H1 (cell line): Measurements from ENCODE around the gene CELF4. TPM values are rescaled to one million over a fixed set of nuclear protein-coding genes. Genes with fewer than 3 reads are reported as not detected.

Experiments used
- ATF2 ChIP-seq: IDR thresholded peaks from 2 replicates; pipeline ENCODE4 v1.6.1; 2012; ENCODE audit warnings: low read length, inconsistent platforms
- BCL11A ChIP-seq, 2 experiments: IDR thresholded peaks; one replicate each; pipeline ENCODE4 v1.6.1; 2011; ENCODE audit warnings: low read depth in 2 of 2, low read length in 2 of 2, mild to moderate bottlenecking in 2 of 2
- EZH2 ChIP-seq: fragments of 200-600 bp; sonication (generic); IDR thresholded peaks from 2 replicates; pipeline ENCODE4 v1.7.1; 2012; ENCODE audit warnings: low read depth, mild to moderate bottlenecking, moderate library complexity, low read length, inconsistent platforms; ENCODE audit not compliant: severe bottlenecking
- RAD21 ChIP-seq, 2 experiments: IDR thresholded peaks in 1 of 2; conservative IDR thresholded peaks in 1 of 2; 2 replicates each; pipeline ENCODE4 v1.6.1; 2011; ENCODE audit warnings: low read depth in 2 of 2, low read length in 2 of 2, improper control_type of control experiment in 1 of 2, inconsistent platforms in 1 of 2, mild to moderate bottlenecking in 1 of 2, moderate library complexity in 1 of 2
- SIRT6 ChIP-seq: IDR thresholded peaks from one replicate; pipeline ENCODE4 v1.7.1; 2012; ENCODE audit warnings: low read length, inconsistent platforms
- SIX5 ChIP-seq: IDR thresholded peaks from 2 replicates; pipeline ENCODE4 v1.6.1; 2011; ENCODE audit warnings: mild to moderate bottlenecking, low read depth, low read length
- SUZ12 ChIP-seq: fragments of 200-600 bp; sonication (generic); IDR thresholded peaks from 2 replicates; pipeline ENCODE4 v1.6.1; 2012; ENCODE audit warnings: mild to moderate bottlenecking, inconsistent platforms, low read length, moderate library complexity, mixed read lengths
- polyA plus RNA-seq, 7 experiments: library from polyadenylated mRNA; depleted of rRNA in 3 of 7; stranded (reverse) in 5 of 7; unstranded in 2 of 7; fragments of >200 nt in 5 of 7; fragments of 200-250 nt in 2 of 7; gene quantifications; 1 replicate in 5 of 7; 2 replicates in 1 of 7; 4 replicates in 1 of 7; pipeline versions ENCODE4 v1.2.1 to v1.2.3, GENCODE V29; 2011 to 2013; ENCODE audit warnings: missing spikeins in 2 of 7, mixed read lengths in 2 of 7
- total RNA-seq: library from RNA; stranded (reverse); fragmentation: NEBNext Ultra II Directional; extraction: Animal tissue kit (Norgen Biotek cat#: 25700); gene quantifications from 2 replicates; pipeline ENCODE4 v1.2.1, GENCODE V29; 2021

Gene CELF4
- total and polyA plus RNA-seq, 2 of the 8 experiments (the other 6 are each of a cell fraction or from before 2014, with no cell fraction given) = 1.6 to 3.4 TPM

GRCh38 chr18:37285825-37286224, 279.8 kb downstream of the CELF4 start (continued):
- TF ChIP-seq BCL11A (IDR thresholded peaks at IDR 0.05; ENCODE audit: low read depth in 2 of 2, low read length in 2 of 2) (no peak), SIRT6 (no peak), ATF2 (no peak), EZH2 (no peak), RAD21 (IDR thresholded peaks at IDR 0.05 in 1 of 2, conservative IDR thresholded peaks at IDR 0.05 in 1 of 2; ENCODE audit: low read depth in 2 of 2, low read length in 2 of 2) (no peak), SIX5 (no peak), SUZ12 (no peak)
